Right hindlimb (tissue), 1 donor: ENCODE results near the gene NEDD4L.

Source experiments
- DNase-seq: peaks from one replicate; pipeline ENCODE4 v3.0.0-alpha.2; 2018

The NEDD4L gene

DNA sequence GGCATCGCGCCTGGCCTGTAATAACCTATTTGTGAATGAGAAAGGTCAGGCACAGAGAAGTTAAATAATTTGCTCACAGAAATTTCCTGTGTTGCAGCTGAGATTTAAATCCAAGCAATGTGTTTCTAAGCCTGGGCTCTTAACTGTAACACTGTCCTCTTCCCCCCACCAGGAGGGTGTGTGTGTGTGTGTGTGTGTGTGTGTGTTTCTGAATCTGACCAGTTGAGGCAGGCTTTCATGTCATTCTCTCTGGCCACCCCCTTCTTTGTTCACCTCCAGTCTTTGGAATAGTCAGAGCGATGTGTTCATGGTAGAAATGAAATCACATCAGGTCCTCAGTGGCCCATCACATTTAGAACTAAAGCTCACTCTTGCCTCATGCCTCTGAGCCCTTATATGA lies 81.2 kb downstream of the NEDD4L start:
- no peak for DNase-seq

GRCh38 chr18:58125756-58126155 lies 81.7 kb downstream of the NEDD4L start:
- DNase-seq, result no peak

GRCh38 chr18:58128381-58129374 lies 84.7 kb downstream of the NEDD4L start:
- DNase-seq, result no peak

DNA sequence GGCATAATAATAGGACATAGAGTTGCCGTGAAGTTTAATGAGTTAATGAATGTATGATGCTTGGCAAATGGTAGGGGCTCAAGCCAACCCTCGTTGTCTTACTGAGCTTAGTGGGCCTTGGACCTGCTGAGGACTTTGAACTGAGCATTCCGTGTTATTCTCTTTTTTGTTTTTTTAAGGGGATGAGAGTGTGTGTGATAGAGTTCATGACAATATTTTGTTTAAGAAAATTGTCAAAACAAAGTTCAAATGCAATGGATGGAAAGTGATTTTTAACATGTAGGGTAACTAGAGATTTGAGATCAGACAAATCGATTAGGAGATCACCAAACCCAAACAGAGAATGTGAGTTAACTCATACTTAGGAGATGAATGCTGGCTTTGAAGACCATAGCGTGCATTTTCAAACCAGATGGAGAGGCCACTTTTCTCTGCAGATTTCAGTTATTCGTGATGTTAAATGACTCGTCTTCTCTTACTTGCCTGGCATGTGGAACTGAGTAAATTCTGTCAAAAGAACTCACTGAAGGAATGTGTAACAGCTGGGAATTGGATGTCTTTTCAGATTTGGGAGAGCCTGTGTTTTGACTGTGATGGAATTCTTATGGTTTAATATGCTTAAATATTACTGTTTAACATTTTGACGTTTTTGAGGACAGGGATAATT lies 88.7 kb downstream of the NEDD4L start:
- no peak for DNase-seq

DNA sequence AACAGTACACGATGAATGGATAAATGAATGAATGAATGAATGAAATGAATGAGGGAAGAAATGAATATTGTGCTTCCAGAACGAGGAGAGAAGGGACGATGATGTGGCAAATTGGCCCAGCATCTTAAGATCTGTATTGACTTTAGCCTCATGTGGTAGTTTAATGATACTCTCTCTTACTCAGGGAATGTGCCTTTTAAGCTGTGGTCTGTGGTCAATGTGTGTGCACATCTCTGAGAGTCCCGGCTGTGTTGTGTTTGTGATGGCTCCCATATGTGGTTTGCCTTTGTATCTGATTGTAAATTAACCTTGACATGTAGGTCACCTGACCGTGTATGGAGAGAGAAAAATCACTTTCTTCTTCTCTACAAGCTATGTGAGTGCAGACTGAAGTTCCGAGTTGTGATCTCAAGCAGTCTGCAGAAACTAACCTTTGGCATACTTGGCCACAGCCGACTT lies 91.2 kb downstream of the NEDD4L start:
- DNase-seq, result peak; percentile 44

DNA sequence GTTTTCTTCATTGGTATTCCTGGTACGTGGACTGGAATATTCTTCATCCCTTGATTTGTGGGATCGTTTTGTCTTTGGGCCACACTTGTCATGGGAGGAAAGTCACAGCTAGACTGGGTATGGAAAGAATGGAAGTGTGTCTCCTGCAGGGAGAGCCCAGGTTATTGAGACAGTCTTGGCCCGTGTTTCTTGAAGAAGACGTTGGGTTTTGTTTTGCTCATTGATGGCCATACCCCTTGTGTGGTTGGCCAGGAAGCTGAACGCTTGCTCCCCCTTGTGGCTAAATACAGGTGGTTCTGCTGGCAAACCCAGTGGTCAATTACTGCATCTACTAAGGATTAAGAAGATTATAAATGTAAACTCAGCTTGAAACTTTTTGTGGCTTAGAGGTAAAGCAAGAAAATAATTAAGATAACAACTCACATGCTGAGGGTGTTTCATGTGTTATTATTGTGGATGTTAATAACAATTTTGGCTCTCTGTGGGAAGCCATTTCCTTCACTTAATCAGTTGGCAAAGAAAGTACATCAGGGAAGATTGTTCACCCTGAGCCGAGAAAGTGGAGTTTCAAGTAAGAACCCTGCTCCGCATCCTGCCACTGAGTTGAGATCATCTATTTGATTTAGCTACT lies 91.8 kb downstream of the NEDD4L start:
- no peak for DNase-seq

GRCh38 chr18:58136879-58137278 lies 92.9 kb downstream of the NEDD4L start:
- DNase-seq, result no peak

- DNase-seq, result no peak
Observed at GRCh38 chr18:58139459-58140386, 95.7 kb downstream of the NEDD4L start.

GRCh38 chr18:58140387-58141325 lies 96.6 kb downstream of the NEDD4L start:
- no peak for DNase-seq

GRCh38 chr18:58143386-58143785 lies 99.4 kb downstream of the NEDD4L start:
- DNase-seq, result no peak

DNA sequence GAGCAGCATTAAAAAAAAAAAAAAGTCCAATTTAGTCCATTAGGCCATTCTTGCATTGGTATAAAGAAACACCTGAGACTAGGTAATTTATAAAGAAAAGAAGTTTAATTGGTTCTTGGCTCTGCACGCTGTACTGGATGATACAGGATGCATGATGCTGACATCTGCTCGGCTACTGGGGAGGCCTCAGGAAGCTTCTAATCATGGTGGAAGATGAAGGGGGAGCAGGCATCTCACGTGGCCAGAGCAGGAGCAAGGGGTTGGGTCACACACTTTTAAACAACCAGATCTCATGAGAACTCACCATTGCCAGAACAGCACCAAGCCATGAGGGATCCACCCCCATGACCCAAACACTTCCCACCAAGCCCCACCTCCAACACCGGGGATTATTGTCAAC lies 100.1 kb downstream of the NEDD4L start:
- DNase-seq, result no peak

GRCh38 chr18:58144671-58145285 lies 100.8 kb downstream of the NEDD4L start:
- no peak for DNase-seq

DNA sequence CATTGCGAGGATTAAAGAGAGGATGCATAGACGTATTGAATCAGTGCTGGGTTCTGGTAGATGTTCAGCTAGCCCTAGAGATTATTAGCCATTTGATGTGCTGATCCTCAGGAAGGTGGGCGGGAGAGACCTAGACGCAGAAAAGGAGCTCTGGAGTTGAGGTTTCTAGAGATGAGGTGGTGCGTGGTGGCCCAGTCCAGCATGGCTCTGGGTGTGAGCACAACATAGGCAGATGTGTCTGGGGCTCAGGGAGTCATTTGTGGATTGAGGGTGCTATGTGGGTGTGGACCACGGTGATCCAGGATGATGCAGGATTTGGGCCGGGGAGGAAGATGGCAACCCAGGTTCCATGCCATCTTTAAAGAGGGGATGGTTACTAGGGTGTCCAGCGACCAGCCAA lies 102.1 kb downstream of the NEDD4L start:
- DNase-seq, result no peak

GRCh38 chr18:58148954-58149471 lies 105.0 kb downstream of the NEDD4L start:
- DNase-seq, result no peak

GRCh38 chr18:58150772-58151171 lies 106.7 kb downstream of the NEDD4L start:
- no peak for DNase-seq

GRCh38 chr18:58152216-58152615 lies 108.2 kb downstream of the NEDD4L start:
- no peak for DNase-seq

GRCh38 chr18:58152891-58153290 lies 108.9 kb downstream of the NEDD4L start:
- DNase-seq, result no peak

DNA sequence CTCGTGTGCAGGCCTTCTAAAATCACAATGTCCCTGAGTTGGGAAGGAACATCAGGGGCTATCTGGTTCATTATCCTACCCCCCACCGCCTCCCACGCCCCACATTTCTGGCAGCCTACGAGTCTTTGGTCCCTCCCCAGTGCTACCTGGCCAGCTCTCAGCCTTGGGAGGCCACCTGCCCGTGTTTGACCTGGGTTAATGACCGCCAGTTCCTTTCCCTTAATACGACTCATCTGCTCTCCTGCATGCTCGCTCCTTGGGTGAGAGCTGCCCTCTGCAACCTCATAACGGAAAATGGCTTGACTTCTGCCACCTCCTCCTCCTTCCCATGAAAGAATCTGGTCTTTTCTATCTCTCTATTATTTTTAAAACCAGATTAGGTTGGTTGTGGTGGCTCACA lies 112.5 kb downstream of the NEDD4L start:
- no peak for DNase-seq

- no peak for DNase-seq
Observed at GRCh38 chr18:58157237-58157636, 113.2 kb downstream of the NEDD4L start.

- DNase-seq, result no peak
Observed at GRCh38 chr18:58158008-58158407, 114.0 kb downstream of the NEDD4L start.
